HG03066 (cell line): ENCODE measurements around the gene SPATA1.
A peak's percentile ranks its signal among the peaks of the same experiment; 100 is the strongest.
"Not testable (repeated sequence)": the region's sequence is repeated elsewhere in the genome, so short reads cannot be mapped to it uniquely, and the experiment has no call there.

ENCODE experiments used
- ATAC-seq: cut with Tn5 transposase; IDR thresholded peaks from one replicate; pipeline ENCODE4 v1.9.1; 2021; ENCODE audit warnings: low read depth; ENCODE audit not compliant: unreplicated experiment

The SPATA1 gene

DNA sequence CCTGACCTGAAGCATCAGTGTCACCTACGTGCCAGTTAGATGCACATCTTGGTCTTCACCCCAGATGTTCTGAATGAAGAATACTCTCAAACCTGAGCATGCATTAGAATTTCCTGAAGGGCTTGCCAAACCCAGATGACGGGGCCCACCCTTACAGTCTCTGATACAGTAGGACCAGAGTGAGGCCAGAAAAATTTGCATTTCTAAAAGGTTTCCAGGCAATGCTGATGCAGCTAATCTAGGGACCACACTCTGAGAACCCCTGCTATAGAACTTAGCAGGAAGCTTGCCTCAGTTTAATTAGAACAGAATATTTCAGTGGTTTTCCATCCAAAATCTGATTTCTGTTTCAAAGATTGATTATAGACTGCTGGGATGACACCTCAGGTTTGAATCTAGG lies 77.9 kb downstream of the SPATA1 start:
- ATAC-seq: no peak

DNA sequence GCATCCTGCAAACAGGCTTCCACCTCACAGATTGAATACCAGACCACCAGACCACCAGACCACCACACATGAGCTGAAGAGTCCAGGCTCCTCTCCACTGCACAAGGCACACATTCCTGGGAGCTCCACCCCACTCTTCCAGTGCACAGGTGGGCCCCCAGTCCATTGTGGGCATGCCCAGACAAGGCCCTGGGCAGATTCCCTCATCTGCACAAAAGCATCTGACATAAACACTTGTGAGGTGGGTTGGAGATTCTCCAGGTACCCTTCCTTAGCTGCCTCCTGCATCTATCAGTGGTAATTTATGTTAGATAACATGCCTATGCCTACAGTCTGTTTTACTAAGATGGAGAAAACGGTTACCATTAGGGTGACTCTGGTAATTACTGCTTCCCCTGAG lies 79.6 kb downstream of the SPATA1 start:
- ATAC-seq: no peak

DNA sequence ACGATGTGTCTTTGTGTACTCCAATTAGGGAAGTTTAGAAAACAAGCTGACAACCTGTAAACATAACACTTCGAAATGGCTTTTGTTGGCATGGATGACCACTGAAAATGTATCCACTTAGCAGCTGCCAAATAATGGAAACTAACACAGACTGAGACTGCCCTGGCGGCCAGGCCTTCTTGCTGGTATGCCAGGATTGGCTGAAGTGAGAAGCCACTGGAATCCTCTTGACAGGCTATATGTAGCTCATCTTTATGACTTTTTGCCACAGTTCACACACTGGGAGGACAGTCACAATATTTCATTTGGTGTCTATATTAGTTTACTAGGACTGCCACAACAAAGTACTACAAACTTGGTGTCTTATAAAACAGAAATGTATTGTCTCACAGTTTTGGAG lies 80.9 kb downstream of the SPATA1 start:
- ATAC-seq: no peak

DNA sequence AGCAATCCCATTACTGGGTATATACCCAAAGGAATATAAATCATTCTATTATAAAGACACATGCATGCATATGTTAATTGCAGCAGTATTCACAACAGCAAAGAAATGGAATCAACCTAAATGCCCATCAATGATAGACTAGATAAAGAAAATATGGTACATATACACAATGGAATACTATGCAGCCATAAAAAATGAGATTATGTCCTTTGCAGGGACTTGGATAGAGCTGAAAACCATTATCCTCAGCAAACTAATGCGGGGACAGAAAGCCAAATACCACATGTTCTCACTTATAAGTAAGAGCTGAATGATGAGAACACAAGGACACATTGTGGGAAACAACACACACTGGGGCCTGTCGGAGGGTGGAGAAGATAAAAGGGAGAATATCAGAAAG lies 88.8 kb downstream of the SPATA1 start:
- not testable (repeated sequence) for ATAC-seq

DNA sequence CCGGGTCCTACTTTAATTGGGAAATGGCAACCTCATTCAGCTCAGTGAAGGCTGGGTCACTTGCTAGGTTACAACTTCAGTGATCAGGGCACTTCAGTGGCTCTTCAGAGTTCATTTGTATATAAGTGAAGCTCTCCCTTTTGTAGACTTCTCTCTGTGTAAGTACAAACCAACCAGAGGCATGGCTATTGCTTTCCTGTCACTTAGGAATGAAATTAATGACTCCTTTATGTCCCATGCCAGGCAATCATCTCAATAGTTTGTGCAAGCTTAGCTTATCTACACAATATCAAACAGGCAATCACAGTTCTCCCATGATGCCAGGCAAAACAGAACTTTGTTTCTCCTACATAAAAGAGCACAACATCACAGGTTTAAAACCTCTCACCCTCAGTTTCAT lies 90.8 kb downstream of the SPATA1 start:
- ATAC-seq: no peak

DNA sequence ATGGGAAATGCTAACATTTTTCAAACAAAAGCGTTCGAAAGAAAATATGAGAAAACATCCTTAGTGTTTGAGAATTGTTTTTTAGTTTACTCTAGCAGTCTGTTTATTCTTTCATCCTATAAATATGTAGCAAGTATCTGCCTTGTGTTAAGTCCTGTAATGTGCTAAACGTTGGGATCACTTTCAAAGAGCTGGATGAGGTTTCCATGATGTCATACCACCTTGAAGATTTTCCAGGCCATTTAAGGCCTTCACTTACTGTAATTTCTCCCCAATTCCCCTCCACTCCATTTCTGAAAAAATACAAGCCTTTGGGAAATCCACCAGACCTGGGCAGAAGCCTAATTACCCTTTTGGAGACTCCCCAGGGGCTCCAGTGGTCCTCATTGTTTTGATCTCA lies 92.2 kb downstream of the SPATA1 start:
- ATAC-seq: no peak

DNA sequence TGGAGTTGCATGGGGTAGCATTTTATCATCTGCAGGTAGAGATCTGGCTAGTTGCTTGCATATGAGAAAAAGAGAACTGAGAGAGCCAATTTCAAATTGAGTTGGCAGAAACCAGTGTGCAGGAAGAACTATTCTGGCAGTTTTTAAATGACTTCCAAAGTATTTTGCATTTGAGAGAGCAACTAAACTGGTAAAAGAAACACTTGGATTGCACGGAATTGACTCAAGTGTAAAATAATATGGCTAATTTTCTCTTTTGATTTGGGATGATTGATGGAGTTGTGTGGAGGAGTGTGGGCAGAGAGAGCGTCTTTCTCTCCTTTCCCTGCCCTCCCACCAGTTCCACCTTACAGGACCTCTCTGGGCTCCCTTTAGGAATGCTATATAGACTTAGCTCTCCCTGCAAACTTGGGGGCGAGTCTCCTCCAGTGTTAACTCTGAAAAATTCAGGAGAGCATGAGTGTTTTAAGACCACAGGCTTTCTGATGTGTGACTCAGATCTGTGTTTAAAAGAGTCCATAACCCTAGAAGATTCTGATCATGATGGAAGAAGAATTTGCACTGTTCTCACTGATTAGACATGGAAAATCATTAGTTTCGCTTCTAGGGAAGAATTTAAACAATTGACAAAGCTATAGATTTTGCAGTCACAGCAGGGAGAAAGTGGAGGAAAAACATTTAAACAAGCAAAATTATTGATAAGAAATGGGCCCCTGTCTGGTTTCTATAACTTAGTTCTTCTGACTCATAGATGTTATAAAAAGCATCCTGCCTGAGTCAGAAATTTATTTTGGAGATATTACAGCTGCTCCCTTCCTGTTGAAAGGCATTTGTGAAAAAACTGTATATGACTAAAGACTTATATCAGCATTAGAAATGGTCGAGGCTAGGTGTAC lies 92.9 kb downstream of the SPATA1 start:
- peak; percentile 83 for ATAC-seq

DNA sequence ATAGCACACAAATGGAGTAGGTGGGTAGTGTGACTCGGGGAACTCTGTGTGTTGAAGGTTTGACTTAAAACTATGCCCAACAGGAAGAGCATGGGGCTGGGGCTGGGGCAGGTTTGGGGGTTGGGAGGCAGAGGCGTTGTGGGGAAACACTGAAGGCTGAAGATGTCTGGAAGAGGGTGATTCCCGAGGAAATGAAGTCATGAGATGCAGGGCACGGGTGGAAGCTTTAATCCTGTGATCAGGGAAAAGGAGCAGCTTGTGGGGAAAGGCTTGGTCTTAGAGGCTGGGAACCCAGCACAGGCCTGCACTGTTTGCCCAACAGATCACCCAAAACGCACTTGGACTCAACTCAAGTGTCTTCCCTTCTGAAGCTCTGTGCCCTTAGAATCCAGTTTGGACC lies 94.6 kb downstream of the SPATA1 start:
- no peak for ATAC-seq

DNA sequence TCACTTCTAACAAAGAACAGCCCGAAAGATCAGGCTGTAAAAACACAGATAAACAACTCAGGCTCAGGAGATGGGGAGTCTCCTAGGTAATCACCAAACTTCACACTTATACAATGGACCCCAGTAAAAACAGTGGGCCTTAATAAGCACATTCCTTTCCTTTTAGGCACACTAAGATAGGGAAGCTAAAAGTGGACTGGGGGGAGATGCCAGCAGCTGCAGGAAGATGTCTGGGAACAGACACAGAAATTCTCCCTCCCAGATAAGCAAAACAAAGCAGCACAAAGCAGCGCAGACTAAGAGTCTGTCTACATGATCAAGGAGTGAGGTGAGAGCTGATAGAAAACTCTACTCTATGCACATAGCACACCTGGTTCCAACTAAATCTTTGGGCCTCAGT lies 97.0 kb downstream of the SPATA1 start:
- no peak for ATAC-seq

DNA sequence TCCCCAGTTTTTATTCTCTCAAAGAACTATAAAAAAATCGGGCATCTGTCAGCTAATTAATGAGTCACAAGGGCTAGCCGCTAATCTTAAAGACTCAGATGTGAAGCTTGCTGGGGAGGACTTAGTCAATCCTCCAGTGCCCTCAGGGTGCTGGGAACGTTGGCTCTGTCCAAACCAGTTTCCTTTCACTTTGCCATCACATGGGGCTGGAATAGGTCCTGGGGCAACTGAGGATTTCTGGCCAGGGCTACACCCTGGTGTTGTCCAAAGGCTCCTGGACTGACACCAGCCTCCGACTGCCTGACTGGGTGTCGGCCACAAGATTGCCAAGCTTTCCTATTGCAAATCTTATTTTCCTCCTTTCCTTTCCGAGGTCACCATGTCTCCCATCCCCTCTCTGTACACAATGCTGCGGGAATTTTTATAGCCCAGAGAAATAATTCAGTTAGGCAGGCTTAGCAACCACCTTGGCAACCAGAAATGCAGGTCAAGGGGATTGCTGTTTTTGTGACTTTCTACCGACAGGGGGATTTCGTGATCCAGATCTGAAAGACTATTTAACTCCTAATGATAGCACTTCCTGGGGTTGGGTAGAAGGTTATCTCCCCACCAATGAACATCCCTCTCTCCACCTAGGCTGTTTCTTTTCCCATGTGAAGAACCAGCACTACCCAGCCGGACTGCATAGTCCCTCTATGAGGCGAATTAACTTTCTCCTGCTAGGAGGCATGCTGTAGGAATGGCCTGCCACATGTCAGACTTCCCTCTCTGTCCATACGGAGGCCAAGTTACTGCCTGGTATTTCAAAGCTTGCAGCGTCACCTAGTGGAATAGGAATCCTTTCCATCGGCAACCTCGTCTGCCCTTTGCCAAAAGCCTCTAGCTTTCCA lies 98.0 kb downstream of the SPATA1 start:
- ATAC-seq: no peak

DNA sequence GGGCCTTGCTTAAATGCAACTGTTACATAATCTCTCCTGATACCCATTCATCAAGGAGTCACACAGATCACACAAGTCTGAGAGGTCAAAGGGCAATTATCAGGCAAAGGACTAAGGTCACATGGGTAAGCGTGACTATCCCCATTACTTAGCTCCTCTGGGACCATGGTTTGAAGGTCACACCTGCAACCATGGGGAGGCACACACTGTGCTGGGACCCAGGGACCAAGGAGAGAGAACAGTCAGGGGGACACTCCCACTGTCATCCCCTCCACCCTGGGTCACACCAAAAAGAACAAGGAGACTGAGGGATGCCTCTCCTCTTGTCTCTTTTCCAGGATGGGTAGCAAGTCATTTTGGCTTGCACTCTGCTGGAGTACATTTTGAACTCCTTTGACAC lies 99.0 kb downstream of the SPATA1 start:
- no peak for ATAC-seq

DNA sequence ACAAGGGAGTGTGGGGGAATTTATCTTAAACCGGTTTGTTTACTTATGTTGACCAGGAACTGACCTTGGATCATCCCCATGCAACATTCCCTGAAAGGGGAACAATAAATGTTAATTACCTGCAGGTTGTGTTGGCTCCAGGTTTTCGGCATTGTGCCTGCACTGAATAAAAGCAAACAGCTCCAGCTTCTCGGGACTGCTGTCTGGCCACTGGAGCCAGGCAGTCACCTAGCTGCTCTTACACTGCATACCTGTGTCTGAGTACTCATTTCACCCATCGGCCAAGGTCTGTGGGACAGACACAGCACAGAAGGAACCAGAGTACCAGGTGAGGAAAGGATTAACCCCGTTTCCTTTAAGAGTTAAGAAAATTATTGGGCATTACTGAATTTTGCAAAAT lies 100.8 kb downstream of the SPATA1 start:
- no peak for ATAC-seq

DNA sequence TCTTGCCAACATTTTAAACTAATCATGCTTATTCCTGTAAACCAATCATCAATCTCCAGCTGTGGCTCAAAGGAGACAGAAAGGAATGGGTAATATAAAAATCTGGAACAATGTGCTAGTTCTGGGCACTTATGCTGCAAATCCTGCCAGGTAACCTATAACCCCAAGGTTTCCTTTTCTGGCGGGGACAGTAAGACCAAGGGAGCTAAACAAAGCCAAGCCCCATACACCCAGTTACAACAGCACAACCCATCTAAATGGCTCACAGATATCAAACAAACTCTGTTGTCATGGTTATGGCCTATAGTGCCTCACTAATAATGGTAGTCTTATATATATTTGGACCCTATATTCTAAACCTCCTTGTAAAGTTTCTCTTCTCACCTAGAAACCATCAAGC lies 104.9 kb downstream of the SPATA1 start:
- ATAC-seq: no peak

DNA sequence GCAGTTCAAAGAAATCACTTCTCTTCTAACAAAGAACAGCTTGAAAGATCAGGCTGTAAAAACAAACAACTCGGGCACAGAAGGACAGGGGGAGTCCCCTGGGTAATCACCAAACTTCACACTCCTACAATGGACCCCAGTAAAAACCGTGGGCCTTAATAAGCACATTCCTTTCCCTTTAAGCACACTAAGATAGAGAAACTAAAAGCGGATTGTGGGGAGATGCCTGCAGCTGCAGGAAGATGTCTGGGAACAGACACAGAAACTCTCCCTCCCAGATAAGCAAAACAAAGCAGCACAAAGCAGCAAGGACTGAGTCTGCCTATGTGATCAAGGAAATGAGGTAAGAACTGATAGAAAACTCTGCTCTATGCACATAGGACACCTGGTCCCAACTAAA lies 105.6 kb downstream of the SPATA1 start:
- ATAC-seq: no peak

DNA sequence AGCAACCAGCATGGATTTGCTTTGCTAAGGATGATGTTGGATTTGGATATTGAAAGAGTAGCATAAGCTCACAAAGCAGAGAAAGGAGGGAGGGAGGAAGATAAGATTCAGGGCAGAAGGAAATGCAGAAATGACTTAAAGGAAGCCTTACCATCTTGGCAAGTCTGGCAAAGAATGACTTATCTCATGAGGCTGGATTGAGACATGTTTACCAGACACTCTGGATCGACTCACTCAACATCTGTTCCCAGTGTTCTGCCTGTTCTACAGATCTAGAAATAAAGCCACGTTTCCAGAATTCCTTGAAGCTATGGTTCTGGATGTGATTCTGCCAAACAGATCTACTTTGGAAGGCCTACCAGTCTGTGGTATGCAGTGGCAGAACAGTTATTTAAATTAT lies 106.8 kb downstream of the SPATA1 start:
- ATAC-seq: no peak

DNA sequence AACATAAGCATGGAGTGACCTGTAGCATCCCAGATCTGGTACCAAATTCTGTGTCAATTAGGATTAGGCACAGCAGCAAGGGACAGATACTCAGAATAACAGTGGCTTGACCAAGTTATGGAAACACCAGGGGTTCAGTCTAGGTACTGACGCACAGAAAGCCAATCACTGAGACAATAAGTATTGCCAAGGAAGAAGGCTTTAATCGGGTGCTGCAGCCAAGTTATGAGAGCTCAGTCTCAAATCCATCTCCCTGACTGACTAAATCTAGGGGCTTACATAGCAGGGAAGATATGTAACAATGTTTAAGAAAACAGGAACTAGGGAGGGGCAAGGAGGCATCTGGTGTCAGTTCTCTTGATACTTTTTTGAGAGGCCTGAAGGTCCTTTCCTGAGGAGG lies 107.7 kb downstream of the SPATA1 start:
- ATAC-seq: no peak

DNA sequence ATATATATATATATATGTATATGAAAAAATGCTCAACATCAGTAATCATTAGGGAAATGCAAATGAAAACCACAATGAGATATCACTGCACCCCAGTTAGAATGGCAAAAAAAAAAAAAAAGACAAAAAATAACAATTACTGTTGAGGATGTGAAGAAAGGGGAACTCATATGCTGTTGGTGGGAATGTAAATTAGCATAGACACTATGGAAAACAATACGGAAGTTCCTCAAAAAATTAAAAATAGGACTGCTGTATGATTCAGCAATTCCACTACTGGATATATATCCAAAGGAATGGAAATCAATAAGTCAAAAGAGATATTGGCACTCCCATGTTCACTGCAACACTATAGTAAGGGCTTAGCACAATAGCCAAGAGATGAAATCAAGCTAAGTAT lies 109.6 kb downstream of the SPATA1 start:
- ATAC-seq: no peak
